PFSK-1 (cell line): ENCODE results near the gene C5orf15.

Experiments used
- FOXP2 ChIP-seq: optimal IDR thresholded peaks from 2 replicates; pipeline ENCODE3; 2011; ENCODE audit warnings: borderline replicate concordance, control low read depth, inconsistent platforms; ENCODE audit not compliant: insufficient read depth; ENCODE audit errors: extremely low read length, extremely low read depth
- POLR2AphosphoS5 ChIP-seq: IDR thresholded peaks from 2 replicates; pipeline ENCODE4 v1.6.1; 2012; ENCODE audit warnings: low read depth, mild to moderate bottlenecking, control low read depth, low read length, moderate library complexity
- SIN3A ChIP-seq: IDR thresholded peaks from 2 replicates; pipeline ENCODE4 v1.6.1; 2012; ENCODE audit warnings: mild to moderate bottlenecking, low read length, moderate library complexity, borderline replicate concordance; ENCODE audit not compliant: insufficient read depth
- TAF1 ChIP-seq: IDR thresholded peaks from 2 replicates; pipeline ENCODE4 v1.6.1; 2012; ENCODE audit warnings: low read length, control low read depth, borderline replicate concordance; ENCODE audit not compliant: insufficient read depth
- TF ChIP-seq, protein P1 (sequence below), 2 experiments: IDR thresholded peaks; 2 replicates each; pipeline versions ENCODE4 v1.6.1 to v1.8.0; 2011 to 2012; ENCODE audit warnings: low read depth in 2 of 2, low read length in 2 of 2, control low read depth in 1 of 2, inconsistent platforms in 1 of 2, mild to moderate bottlenecking in 1 of 2, moderate library complexity in 1 of 2; ENCODE audit not compliant: insufficient read depth in 1 of 2

C5orf15 gene

DNA sequence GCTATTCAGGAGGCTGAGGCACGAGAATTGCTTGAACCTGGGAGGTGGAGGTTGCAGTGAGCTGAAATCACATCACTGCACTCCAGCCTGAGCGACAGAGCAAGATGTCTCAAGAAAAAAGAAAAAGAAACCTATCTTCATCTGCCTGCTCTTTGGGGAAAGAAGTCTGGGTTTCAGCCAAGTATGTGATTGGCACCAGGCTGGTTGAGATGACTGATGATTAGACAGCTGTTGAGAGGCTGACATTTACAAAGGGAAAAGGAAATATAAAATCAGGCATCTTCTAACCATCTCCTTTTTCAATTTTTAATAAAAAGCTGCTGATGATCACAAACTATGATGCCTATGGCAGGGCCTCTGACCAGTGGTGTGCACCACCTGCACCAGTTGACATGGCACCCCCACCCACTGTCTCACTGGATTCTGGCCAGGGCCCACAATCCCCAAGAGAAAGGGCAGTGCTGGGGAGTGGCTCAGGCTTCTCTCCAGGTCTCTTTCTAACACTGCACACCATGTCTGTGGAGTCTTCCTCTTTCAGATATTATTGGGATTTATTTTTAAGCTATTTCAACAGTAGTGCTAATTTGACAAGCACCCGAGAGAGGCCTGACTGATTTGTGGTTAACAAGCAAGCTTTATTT lies 17.2 kb upstream of the C5orf15 start:
- TF ChIP-seq, protein P1, sequence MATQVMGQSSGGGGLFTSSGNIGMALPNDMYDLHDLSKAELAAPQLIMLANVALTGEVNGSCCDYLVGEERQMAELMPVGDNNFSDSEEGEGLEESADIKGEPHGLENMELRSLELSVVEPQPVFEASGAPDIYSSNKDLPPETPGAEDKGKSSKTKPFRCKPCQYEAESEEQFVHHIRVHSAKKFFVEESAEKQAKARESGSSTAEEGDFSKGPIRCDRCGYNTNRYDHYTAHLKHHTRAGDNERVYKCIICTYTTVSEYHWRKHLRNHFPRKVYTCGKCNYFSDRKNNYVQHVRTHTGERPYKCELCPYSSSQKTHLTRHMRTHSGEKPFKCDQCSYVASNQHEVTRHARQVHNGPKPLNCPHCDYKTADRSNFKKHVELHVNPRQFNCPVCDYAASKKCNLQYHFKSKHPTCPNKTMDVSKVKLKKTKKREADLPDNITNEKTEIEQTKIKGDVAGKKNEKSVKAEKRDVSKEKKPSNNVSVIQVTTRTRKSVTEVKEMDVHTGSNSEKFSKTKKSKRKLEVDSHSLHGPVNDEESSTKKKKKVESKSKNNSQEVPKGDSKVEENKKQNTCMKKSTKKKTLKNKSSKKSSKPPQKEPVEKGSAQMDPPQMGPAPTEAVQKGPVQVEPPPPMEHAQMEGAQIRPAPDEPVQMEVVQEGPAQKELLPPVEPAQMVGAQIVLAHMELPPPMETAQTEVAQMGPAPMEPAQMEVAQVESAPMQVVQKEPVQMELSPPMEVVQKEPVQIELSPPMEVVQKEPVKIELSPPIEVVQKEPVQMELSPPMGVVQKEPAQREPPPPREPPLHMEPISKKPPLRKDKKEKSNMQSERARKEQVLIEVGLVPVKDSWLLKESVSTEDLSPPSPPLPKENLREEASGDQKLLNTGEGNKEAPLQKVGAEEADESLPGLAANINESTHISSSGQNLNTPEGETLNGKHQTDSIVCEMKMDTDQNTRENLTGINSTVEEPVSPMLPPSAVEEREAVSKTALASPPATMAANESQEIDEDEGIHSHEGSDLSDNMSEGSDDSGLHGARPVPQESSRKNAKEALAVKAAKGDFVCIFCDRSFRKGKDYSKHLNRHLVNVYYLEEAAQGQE (IDR thresholded peaks at IDR 0.05; ENCODE audit: insufficient read depth in 1 of 2, low read depth in 2 of 2, low read length in 2 of 2), result no peak
- TF ChIP-seq TAF1 (no peak), FOXP2 (no peak), SIN3A (no peak), POLR2AphosphoS5 (no peak)

DNA sequence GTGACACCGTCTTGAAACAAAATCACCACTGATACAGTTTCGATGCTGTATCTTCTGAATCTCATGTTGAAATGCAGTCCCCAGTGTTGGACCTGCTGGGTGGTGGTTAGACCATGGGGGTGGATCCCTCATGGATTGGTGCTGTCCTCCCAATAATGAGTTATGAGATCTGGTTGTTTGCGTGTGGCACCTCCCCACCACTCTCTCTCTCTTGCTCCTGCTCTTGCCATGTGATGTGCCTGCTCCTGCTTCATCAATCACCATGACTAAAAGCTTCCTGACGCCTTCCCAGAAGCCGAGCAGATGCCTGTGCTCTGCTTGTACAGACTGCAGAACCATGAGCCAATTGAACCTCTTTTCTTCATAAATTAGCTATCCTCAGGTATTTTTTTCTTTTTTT lies 15.2 kb upstream of the C5orf15 start:
- TF ChIP-seq FOXP2, result no peak
- no peak for TF ChIP-seq TAF1
- TF ChIP-seq, protein P1 (IDR thresholded peaks at IDR 0.05; ENCODE audit: insufficient read depth in 1 of 2, low read depth in 2 of 2, low read length in 2 of 2), result no peak
- no peak for TF ChIP-seq SIN3A
- TF ChIP-seq POLR2AphosphoS5, result no peak

GRCh38 chr5:133981714-133982113 lies 13.3 kb upstream of the C5orf15 start:
- TF ChIP-seq SIN3A (no peak), TAF1 (no peak), POLR2AphosphoS5 (no peak), FOXP2 (no peak)
- TF ChIP-seq, protein P1 (IDR thresholded peaks at IDR 0.05; ENCODE audit: insufficient read depth in 1 of 2, low read depth in 2 of 2, low read length in 2 of 2), result no peak

- TF ChIP-seq SIN3A (no peak), TAF1 (no peak), POLR2AphosphoS5 (no peak), FOXP2 (no peak)
- TF ChIP-seq, protein P1 (IDR thresholded peaks at IDR 0.05; ENCODE audit: insufficient read depth in 1 of 2, low read depth in 2 of 2, low read length in 2 of 2), result no peak
Observed at GRCh38 chr5:133980652-133981051, 12.2 kb upstream of the C5orf15 start.

- TF ChIP-seq POLR2AphosphoS5, result no peak
- no peak for TF ChIP-seq FOXP2
- no peak for TF ChIP-seq SIN3A
- TF ChIP-seq, protein P1 (IDR thresholded peaks at IDR 0.05; ENCODE audit: insufficient read depth in 1 of 2, low read depth in 2 of 2, low read length in 2 of 2), result no peak
Observed at GRCh38 chr5:133978943-133979342, 10.5 kb upstream of the C5orf15 start.
